CD14-positive monocyte (primary cell): ENCODE results near the gene SEMA3D. TPM values are rescaled to one million over a fixed set of nuclear protein-coding genes. Genes with fewer than 3 reads are reported as not detected.

Experiments used
- DNase-seq, 3 donors: peaks; one replicate each; pipeline ENCODE4 v3.0.0-alpha.2; 2011 to 2022
- H2AFZ ChIP-seq: 2 replicates; pipeline ENCODE4 v1.6.0; 2012; ENCODE audit warnings: mild to moderate bottlenecking, low read depth, low read length, inconsistent platforms; ENCODE audit not compliant: insufficient read depth, poor library complexity, severe bottlenecking
- H3K27ac ChIP-seq, 2 donors: 1 replicate in 1 of 2; 2 replicates in 1 of 2; pipeline ENCODE4 v1.5.1; 2012 to 2013; ENCODE audit warnings: low read length in 2 of 2, control low read depth in 1 of 2, inconsistent platforms in 1 of 2, low read depth in 1 of 2, mild to moderate bottlenecking in 1 of 2
- H3K27me3 ChIP-seq, 2 donors: one replicate each; pipeline versions ENCODE4 v1.6.0 to v1.6.1; 2011 to 2013; ENCODE audit warnings: low read length in 2 of 2; ENCODE audit not compliant: control insufficient read depth in 2 of 2, insufficient read depth in 2 of 2
- H3K36me3 ChIP-seq, 2 donors: replicated peaks in 1 of 2; 1 replicate in 1 of 2; 2 replicates in 1 of 2; pipeline versions ENCODE4 v1.5.1 to v1.6.1; 2012 to 2013; ENCODE audit warnings: low read length in 2 of 2, control low read depth in 1 of 2, inconsistent platforms in 1 of 2, mild to moderate bottlenecking in 1 of 2; ENCODE audit not compliant: insufficient read depth in 2 of 2, control insufficient read depth in 1 of 2
- H3K4me1 ChIP-seq, 2 donors: 1 replicate in 1 of 2; 2 replicates in 1 of 2; pipeline versions ENCODE4 v1.5.1 to v1.6.1; 2012 to 2013; ENCODE audit warnings: low read length in 2 of 2, control low read depth in 1 of 2, inconsistent platforms in 1 of 2, mild to moderate bottlenecking in 1 of 2, moderate library complexity in 1 of 2; ENCODE audit not compliant: insufficient read depth in 2 of 2, control insufficient read depth in 1 of 2
- H3K4me2 ChIP-seq: replicated peaks from 2 replicates; pipeline ENCODE3; 2012; ENCODE audit warnings: low read length, moderate library complexity, mild to moderate bottlenecking; ENCODE audit not compliant: poor library complexity, severe bottlenecking; ENCODE audit errors: extremely low read depth
- H3K4me3 ChIP-seq, 3 experiments: fragments of 200-600 bp in 1 of 3; sonication (generic) in 1 of 3; replicated peaks in 1 of 3; 1 replicate in 2 of 3; 2 replicates in 1 of 3; pipeline ENCODE4 v1.5.1; 2011 to 2013; ENCODE audit warnings: low read length in 3 of 3, mild to moderate bottlenecking in 3 of 3, control low read depth in 2 of 3, low read depth in 2 of 3, inconsistent platforms in 1 of 3, moderate library complexity in 1 of 3
- H3K79me2 ChIP-seq: 2 replicates; pipeline ENCODE4 v1.6.0; 2012; ENCODE audit warnings: mild to moderate bottlenecking, control low read depth, inconsistent platforms, low read length, moderate library complexity; ENCODE audit not compliant: insufficient read depth
- H3K9ac ChIP-seq: 2 replicates; pipeline ENCODE4 v1.6.0; 2017; ENCODE audit warnings: low read length, mild to moderate bottlenecking; ENCODE audit not compliant: insufficient read depth, poor library complexity, severe bottlenecking
- H3K9me3 ChIP-seq, 2 donors: replicated peaks in 1 of 2; 1 replicate in 1 of 2; 2 replicates in 1 of 2; pipeline versions ENCODE4 v1.5.1 to v1.6.1; 2012 to 2013; ENCODE audit warnings: low read length in 2 of 2, control low read depth in 1 of 2; ENCODE audit not compliant: control insufficient read depth in 1 of 2, insufficient read depth in 1 of 2
- H4K20me1 ChIP-seq: 2 replicates; pipeline ENCODE4 v1.6.0; 2012; ENCODE audit warnings: mild to moderate bottlenecking, low read length, control low read depth, moderate library complexity; ENCODE audit not compliant: insufficient read depth
- H3K27ac Mint-ChIP-seq, 7 donors: one replicate each; pipeline ENCODE4 v1.8.0; 2020; ENCODE audit warnings: mild to moderate bottlenecking in 7 of 7, mixed read lengths in 7 of 7, moderate library complexity in 6 of 7, inconsistent platforms in 2 of 7
- H3K27me3 Mint-ChIP-seq, 3 donors: one replicate each; pipeline ENCODE4 v1.8.0; 2021 to 2022; ENCODE audit warnings: low read depth in 3 of 3, mild to moderate bottlenecking in 3 of 3, mixed read lengths in 3 of 3, moderate library complexity in 3 of 3, inconsistent platforms in 1 of 3
- H3K36me3 Mint-ChIP-seq, 2 donors: one replicate each; pipeline ENCODE4 v1.8.0; 2020; ENCODE audit warnings: mixed read lengths in 2 of 2, inconsistent platforms in 1 of 2, mild to moderate bottlenecking in 1 of 2
- H3K4me1 Mint-ChIP-seq: one replicate; pipeline ENCODE4 v1.8.0; 2020; ENCODE audit warnings: mild to moderate bottlenecking, mixed read lengths
- H3K4me3 Mint-ChIP-seq, 2 donors: one replicate each; pipeline ENCODE4 v1.8.0; 2020; ENCODE audit warnings: mild to moderate bottlenecking in 2 of 2, mixed read lengths in 2 of 2, moderate library complexity in 1 of 2
- H3K9me3 Mint-ChIP-seq, 7 donors: one replicate each; pipeline ENCODE4 v1.8.0; 2020 to 2022; ENCODE audit warnings: mixed read lengths in 7 of 7, mild to moderate bottlenecking in 6 of 7, moderate library complexity in 6 of 7, inconsistent platforms in 2 of 7
- CTCF ChIP-seq: fragments of 200-600 bp; IDR thresholded peaks from one replicate; pipeline ENCODE4 v1.8.0; 2022; ENCODE audit warnings: antibody characterized with exemption, mild to moderate bottlenecking
- WGBS: methylation state at CpG from one replicate; pipeline ENCODE4 v1.1.5; 2013; ENCODE audit warnings: missing lambda C conversion rate; ENCODE audit not compliant: insufficient coverage; 5-methylcytosine and 5-hydroxymethylcytosine counted together
- intact Hi-C, 2 donors: fragments of 100-400 bp; cut with micrococcal nuclease; formaldehyde crosslinking; loops; one replicate each; pipeline versions ENCODE4 v1.15.0 to v1.15.1; 2023
- polyA plus RNA-seq, 3 donors: library from polyadenylated mRNA; depleted of rRNA in 1 of 3; unstranded in 2 of 3; stranded (reverse) in 1 of 3; fragments of 300-500 nt in 2 of 3; fragments of >200 nt in 1 of 3; fragmentation: Illumina TruSeq in 2 of 3; gene quantifications; 1 replicate in 2 of 3; 2 replicates in 1 of 3; pipeline ENCODE4 v1.2.3, GENCODE V29; 2012 to 2021

The SEMA3D gene
- polyA plus RNA-seq, 3 donors: not detected

GRCh38 chr7:85065306-85065705 is 121.5 kb downstream of the SEMA3D start:
- Mint-ChIP-seq H3K9me3 (peaks cover 0 to 3% (median 0%) of the 10 kb centered on the region in 7 donors), H3K27ac (no peak overlapping the region), H3K4me3 (no peak overlapping the region), H3K27me3 (no peaks in the 10 kb centered on the region), H3K36me3 (no peaks in the 10 kb centered on the region), H3K4me1 (no peaks in the 10 kb centered on the region)
- Histone ChIP-seq H4K20me1 (no peaks in the 10 kb centered on the region), H3K4me1 (no peaks in the 10 kb centered on the region), H3K9me3 (no peaks in the 10 kb centered on the region), H3K36me3 (no peaks in the 10 kb centered on the region), H3K79me2 (no peaks in the 10 kb centered on the region), H3K27ac (no peak overlapping the region), H3K4me3 (no peak overlapping the region), H2AFZ (no peak overlapping the region), H3K9ac (no peak overlapping the region), H3K27me3 (no peaks in the 10 kb centered on the region), H3K4me2 (no peak overlapping the region)
- intact Hi-C loops: no loop called here
- no peak for TF ChIP-seq CTCF
- WGBS: no CpG with 5 or more reads among the region's 1 CpG
- no peak for DNase-seq

- TF ChIP-seq CTCF: no peak
- DNase-seq: no peak
- no peaks in the 10 kb centered on the region for H3K36me3 Mint-ChIP-seq
- H3K27me3 ChIP-seq: no peaks in the 10 kb centered on the region
- no peaks in the 10 kb centered on the region for H4K20me1 ChIP-seq
- no peaks in the 10 kb centered on the region for H3K4me1 Mint-ChIP-seq
- no peaks in the 10 kb centered on the region for H3K36me3 ChIP-seq
- H3K79me2 ChIP-seq: no peaks in the 10 kb centered on the region
- no peak overlapping the region for H3K4me2 ChIP-seq
- WGBS: no CpG with 5 or more reads among the region's 1 CpG
- H3K9me3 Mint-ChIP-seq: peaks cover 0 to 4% (median 0%) of the 10 kb centered on the region in 7 donors
- no peaks in the 10 kb centered on the region for H3K9me3 ChIP-seq
- H3K27me3 Mint-ChIP-seq: peaks cover 0 to 3% (median 0%) of the 10 kb centered on the region in 3 donors
- no peak overlapping the region for H3K4me3 Mint-ChIP-seq
- no peak overlapping the region for H2AFZ ChIP-seq
- H3K4me1 ChIP-seq: no peaks in the 10 kb centered on the region
- no peak overlapping the region for H3K27ac Mint-ChIP-seq
- intact Hi-C loops: no loop called here
- H3K9ac ChIP-seq: no peak overlapping the region
- H3K4me3 ChIP-seq: no peak overlapping the region
- H3K27ac ChIP-seq: no peak overlapping the region
Observed at GRCh38 chr7:85062651-85063050, 124.2 kb downstream of the SEMA3D start.
